ENCODE measurements around the gene RBMS2.

RBMS2 gene

GRCh38 chr12:56626701-56627100 is 105.1 kb downstream of the RBMS2 start:
- Histone ChIP-seq H3K36me3 (ENCODE audit: insufficient read depth, low read length) (peaks cover 37% of the 10 kb centered on the region), H3K9me2 (ENCODE audit: low read depth, low read length) (no peaks in the 10 kb centered on the region)
- TF ChIP-seq EZH2 (IDR thresholded peaks at IDR 0.05; ENCODE audit: borderline replicate concordance, low read length), result no peak
- no peak for TF ChIP-seq CTCF (IDR thresholded peaks at IDR 0.05; ENCODE audit: low read length)

GRCh38 chr12:56628671-56629458 is 107.2 kb downstream of the RBMS2 start:
- peak overlapping the region; percentile 75 for H3K27ac ChIP-seq (ENCODE audit: low read depth, low read length, poor library complexity, severe bottlenecking)

More at GRCh38 chr12:56626701-56627100, 105.1 kb downstream of the RBMS2 start:
- no peaks in the 10 kb centered on the region for H3K9me3 ChIP-seq (ENCODE audit: low read length)
- peaks cover 79% of the 10 kb centered on the region for H3K79me2 ChIP-seq (ENCODE audit: insufficient read depth, low read length)
- H3K27me3 ChIP-seq (ENCODE audit: insufficient read depth, low read length), result no peaks in the 10 kb centered on the region
- H3F3A ChIP-seq (ENCODE audit: insufficient read depth, low read length), result 0 out of 2 replicates have a peak, but pooled peaks cover under 1% of the 10 kb centered on the region
- H3K9ac ChIP-seq (ENCODE audit: low read length), result no peak overlapping the region
- peaks cover 47% of the 10 kb centered on the region for H3K4me1 ChIP-seq (ENCODE audit: insufficient read depth, low read length, severe bottlenecking)
- H4K20me1 ChIP-seq (ENCODE audit: insufficient read depth, low read length), result peaks cover 2% of the 10 kb centered on the region; the same call in 1 of the 2 replicates
- peak overlapping the region; percentile 45 for H3K27ac ChIP-seq (ENCODE audit: low read depth, low read length, poor library complexity, severe bottlenecking)
- H2AFZ ChIP-seq (ENCODE audit: low read length), result no peak overlapping the region
- no peak overlapping the region for H3K4me3 ChIP-seq (ENCODE audit: low read depth, low read length, poor library complexity, severe bottlenecking)
- H3K4me2 ChIP-seq (ENCODE audit: low read length), result no peak overlapping the region

More at GRCh38 chr12:56628671-56629458, 107.2 kb downstream of the RBMS2 start:
- Histone ChIP-seq H3K4me2 (ENCODE audit: low read length) (peak overlapping the region; percentile 97), H3K4me1 (ENCODE audit: insufficient read depth, low read length, severe bottlenecking) (peaks cover 64% of the 10 kb centered on the region), H3K9me3 (ENCODE audit: low read length) (no peaks in the 10 kb centered on the region), H3F3A (ENCODE audit: insufficient read depth, low read length) (0 out of 2 replicates have a peak, but pooled peaks cover 4% of the 10 kb centered on the region), H3K27me3 (ENCODE audit: insufficient read depth, low read length) (no peaks in the 10 kb centered on the region), H4K20me1 (ENCODE audit: insufficient read depth, low read length) (peaks cover under 1% of the 10 kb centered on the region; the same call in 1 of the 2 replicates), H3K79me2 (ENCODE audit: insufficient read depth, low read length) (peaks cover 59% of the 10 kb centered on the region), H3K36me3 (ENCODE audit: insufficient read depth, low read length) (peaks cover 23% of the 10 kb centered on the region; the same call in 1 of the 2 replicates), H3K9me2 (ENCODE audit: low read depth, low read length) (no peaks in the 10 kb centered on the region), H3K9ac (ENCODE audit: low read length) (peak overlapping the region; percentile 88), H2AFZ (ENCODE audit: low read length) (no peak overlapping the region), H3K4me3 (ENCODE audit: low read depth, low read length, poor library complexity, severe bottlenecking) (peak overlapping the region; percentile 87)
- TF ChIP-seq EZH2 (IDR thresholded peaks at IDR 0.05; ENCODE audit: borderline replicate concordance, low read length), result no peak
- no peak for TF ChIP-seq CTCF (IDR thresholded peaks at IDR 0.05; ENCODE audit: low read length)
